Karpas-422 (cell line): Measurements from ENCODE around the gene ANK2. TPM values are rescaled to one million over a fixed set of nuclear protein-coding genes. Genes with fewer than 3 reads are reported as not detected.

Source experiments
- DNase-seq: peaks from one replicate; pipeline ENCODE4 v3.0.0-alpha.2; 2015
- H2AFZ ChIP-seq: fragments of 200-600 bp; sonication (generic); 2 replicates; pipeline ENCODE4 v1.6.1; 2014; ENCODE audit warnings: antibody characterized with exemption, low read length, mixed read lengths
- H3K27ac ChIP-seq: fragments of 200-600 bp; sonication (generic); 2 replicates; pipeline ENCODE4 v1.5.1; 2014; ENCODE audit warnings: mild to moderate bottlenecking, low read length, moderate library complexity
- H3K27me3 ChIP-seq: fragments of 200-600 bp; sonication (generic); 2 replicates; pipeline ENCODE4 v1.6.1; 2014; ENCODE audit warnings: low read length, mixed read lengths
- H3K36me3 ChIP-seq: fragments of 200-600 bp; sonication (generic); 2 replicates; pipeline ENCODE4 v1.6.1; 2014; ENCODE audit warnings: low read length, mixed read lengths; ENCODE audit not compliant: insufficient read depth
- H3K4me1 ChIP-seq: fragments of 200-600 bp; sonication (generic); 2 replicates; pipeline ENCODE4 v1.6.1; 2014; ENCODE audit warnings: mild to moderate bottlenecking, low read length, mixed read lengths
- H3K4me2 ChIP-seq: fragments of 200-600 bp; sonication (generic); 2 replicates; pipeline ENCODE4 v1.6.1; 2014; ENCODE audit warnings: low read length, low read depth, mild to moderate bottlenecking; ENCODE audit not compliant: poor library complexity, severe bottlenecking
- H3K4me3 ChIP-seq: fragments of 200-600 bp; sonication (generic); 2 replicates; pipeline ENCODE4 v1.5.1; 2014; ENCODE audit warnings: mild to moderate bottlenecking, antibody characterized with exemption, low read length, mixed read lengths
- H3K79me2 ChIP-seq: fragments of 200-600 bp; sonication (generic); 2 replicates; pipeline ENCODE4 v1.6.1; 2014; ENCODE audit warnings: mild to moderate bottlenecking, low read length, mixed read lengths
- H3K9ac ChIP-seq: fragments of 200-600 bp; sonication (generic); 2 replicates; pipeline ENCODE4 v1.6.0; 2014; ENCODE audit warnings: low read length
- H3K9me2 ChIP-seq: fragments of 200-600 bp; sonication (generic), shearing (Covaris generic); replicated peaks from 2 replicates; pipeline ENCODE4 v1.6.0; 2014; ENCODE audit warnings: mild to moderate bottlenecking, low read length, moderate library complexity; ENCODE audit not compliant: insufficient read depth
- H3K9me3 ChIP-seq: fragments of 300-700, 200-600 bp; sonication (generic); 2 replicates; pipeline ENCODE4 v1.6.1; 2014; ENCODE audit warnings: low read length, mixed read lengths
- H4K20me1 ChIP-seq: fragments of 200-600 bp; sonication (generic); 2 replicates; pipeline ENCODE4 v1.6.1; 2014; ENCODE audit warnings: mild to moderate bottlenecking, antibody characterized with exemption, low read length, low read depth; ENCODE audit not compliant: insufficient read depth
- total RNA-seq: library from RNA; depleted of rRNA; stranded (reverse); fragments of >200 nt; shearing (Covaris generic); gene quantifications from 2 replicates; pipeline ENCODE4 v1.2.3, GENCODE V29; 2014; ENCODE audit warnings: low replicate concordance

The ANK2 gene
- total RNA-seq, 1 experiment from 2014 or later = 3.1 TPM

- Histone ChIP-seq H3K4me3 (no peak overlapping the region), H3K9ac (no peak overlapping the region), H3K27ac (no peak overlapping the region), H3K4me2 (no peak overlapping the region), H2AFZ (no peak overlapping the region), H3K79me2 (no peaks in the 10 kb centered on the region), H3K36me3 (no peaks in the 10 kb centered on the region), H3K9me2 (no peaks in the 10 kb centered on the region), H4K20me1 (no peaks in the 10 kb centered on the region), H3K27me3 (no peaks in the 10 kb centered on the region), H3K9me3 (no peaks in the 10 kb centered on the region), H3K4me1 (no peaks in the 10 kb centered on the region)
- no peak for DNase-seq
Observed at GRCh38 chr4:113169368-113169767, 119.9 kb downstream of the ANK2 start.

- H3K4me1 ChIP-seq = no peaks in the 10 kb centered on the region
- no peak overlapping the region for H3K4me3 ChIP-seq
- no peak overlapping the region for H3K9ac ChIP-seq
- H3K4me2 ChIP-seq = no peak overlapping the region
- no peak overlapping the region for H2AFZ ChIP-seq
- H3K27ac ChIP-seq = no peak overlapping the region
- H3K27me3 ChIP-seq = no peaks in the 10 kb centered on the region
- no peaks in the 10 kb centered on the region for H3K9me2 ChIP-seq
- no peaks in the 10 kb centered on the region for H3K79me2 ChIP-seq
- no peaks in the 10 kb centered on the region for H3K36me3 ChIP-seq
- H3K9me3 ChIP-seq = no peaks in the 10 kb centered on the region
- no peaks in the 10 kb centered on the region for H4K20me1 ChIP-seq
- DNase-seq = no peak
Observed at GRCh38 chr4:113170115-113170804, 120.8 kb downstream of the ANK2 start.

DNA sequence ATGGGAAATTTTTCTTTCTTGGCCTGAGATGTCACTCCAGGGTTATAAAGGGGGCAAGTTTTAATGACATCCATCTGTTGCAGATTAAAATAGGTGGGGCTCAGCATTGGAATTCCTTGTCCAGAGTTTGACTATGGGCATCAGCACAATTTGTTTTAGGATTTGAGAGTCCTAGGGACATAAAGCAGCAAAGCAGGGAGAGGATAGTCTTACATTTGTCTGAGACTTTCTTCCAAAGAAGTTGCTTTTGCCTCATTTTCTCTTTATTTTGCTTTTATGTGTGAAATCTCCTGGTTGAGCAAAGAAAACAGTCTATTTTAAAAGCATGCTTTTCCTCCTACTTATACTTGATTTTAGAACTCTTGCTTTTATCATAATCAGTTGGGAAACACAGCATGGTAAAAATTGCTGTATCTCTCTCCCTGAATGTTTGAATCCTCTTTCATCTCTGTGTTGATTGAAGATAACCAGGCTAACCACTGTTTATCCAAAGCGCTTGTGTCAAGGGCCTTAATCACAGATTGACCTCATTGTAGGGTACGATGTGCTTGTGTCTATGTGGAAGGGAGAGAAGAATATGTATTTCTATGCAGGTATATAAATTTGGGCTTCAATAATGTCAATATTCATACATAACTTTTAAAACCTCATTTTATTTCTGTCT is 121.5 kb downstream of the ANK2 start:
- H3K4me3 ChIP-seq = no peak overlapping the region
- no peak overlapping the region for H2AFZ ChIP-seq
- H3K4me2 ChIP-seq = no peak overlapping the region
- no peaks in the 10 kb centered on the region for H3K9me3 ChIP-seq
- H3K27me3 ChIP-seq = no peaks in the 10 kb centered on the region
- H3K79me2 ChIP-seq = no peaks in the 10 kb centered on the region
- H4K20me1 ChIP-seq = no peaks in the 10 kb centered on the region
- no peaks in the 10 kb centered on the region for H3K4me1 ChIP-seq
- H3K27ac ChIP-seq = no peak overlapping the region
- no peak overlapping the region for H3K9ac ChIP-seq
- DNase-seq = no peak
- H3K36me3 ChIP-seq = no peaks in the 10 kb centered on the region
- no peaks in the 10 kb centered on the region for H3K9me2 ChIP-seq

GRCh38 chr4:113173126-113173792 is 123.8 kb downstream of the ANK2 start:
- no peaks in the 10 kb centered on the region for H3K79me2 ChIP-seq
- H3K9ac ChIP-seq = no peak overlapping the region
- no peaks in the 10 kb centered on the region for H3K27me3 ChIP-seq
- no peak for DNase-seq
- H3K9me2 ChIP-seq = no peaks in the 10 kb centered on the region
- H4K20me1 ChIP-seq = no peaks in the 10 kb centered on the region
- H3K4me2 ChIP-seq = no peak overlapping the region
- no peak overlapping the region for H2AFZ ChIP-seq
- H3K4me3 ChIP-seq = no peak overlapping the region
- no peaks in the 10 kb centered on the region for H3K4me1 ChIP-seq
- no peak overlapping the region for H3K27ac ChIP-seq
- no peaks in the 10 kb centered on the region for H3K36me3 ChIP-seq
- no peaks in the 10 kb centered on the region for H3K9me3 ChIP-seq

DNA sequence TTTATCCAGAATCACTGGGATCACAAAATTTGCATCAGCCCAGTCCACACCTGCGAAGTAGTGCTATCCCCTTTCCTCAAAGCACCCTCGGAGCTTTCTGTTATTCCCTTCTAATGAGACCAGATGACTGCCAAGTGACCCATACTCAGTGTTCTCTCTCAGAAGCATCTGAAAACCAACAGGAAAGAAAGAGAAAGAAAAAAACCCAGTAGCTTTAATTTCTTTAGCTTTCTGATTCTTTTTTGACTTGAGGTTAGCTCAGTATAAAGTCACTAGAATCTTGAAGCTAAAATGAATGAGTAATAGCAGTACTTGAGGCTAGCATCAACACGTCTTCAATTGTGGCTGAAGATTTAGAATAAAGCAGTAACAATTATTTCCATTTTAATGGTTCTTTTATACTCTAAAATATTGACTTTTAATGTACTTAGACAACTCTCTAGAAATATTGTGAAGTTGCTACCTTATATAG is 124.4 kb downstream of the ANK2 start:
- Histone ChIP-seq H3K9me2 (no peaks in the 10 kb centered on the region), H3K9me3 (no peaks in the 10 kb centered on the region), H4K20me1 (no peaks in the 10 kb centered on the region), H3K9ac (no peak overlapping the region), H3K27me3 (no peaks in the 10 kb centered on the region), H3K4me2 (no peak overlapping the region), H2AFZ (no peak overlapping the region), H3K27ac (no peak overlapping the region), H3K36me3 (no peaks in the 10 kb centered on the region), H3K79me2 (no peaks in the 10 kb centered on the region), H3K4me1 (no peaks in the 10 kb centered on the region), H3K4me3 (no peak overlapping the region)
- DNase-seq = no peak

DNA sequence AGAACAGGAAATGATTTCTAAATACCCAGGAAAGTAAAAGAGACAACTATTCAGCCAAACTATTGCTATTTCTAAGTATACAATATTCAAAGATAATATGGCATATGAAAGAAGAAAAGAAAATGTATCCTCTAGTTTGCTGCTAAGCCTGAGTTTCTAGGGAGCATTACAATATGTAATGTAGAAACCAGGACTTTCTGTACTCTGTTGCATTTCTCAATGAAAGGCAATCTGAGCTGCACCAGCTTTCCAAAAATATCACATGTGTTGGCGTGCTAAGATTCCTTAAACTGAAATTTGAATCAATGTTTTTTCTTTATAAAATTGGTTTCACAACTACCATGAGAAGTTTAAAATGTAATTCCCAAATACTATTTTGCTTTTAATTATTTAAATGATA is 129.6 kb downstream of the ANK2 start:
- Histone ChIP-seq H2AFZ (no peak overlapping the region), H3K9ac (no peak overlapping the region), H3K27ac (no peak overlapping the region), H4K20me1 (no peaks in the 10 kb centered on the region), H3K79me2 (no peaks in the 10 kb centered on the region), H3K4me2 (no peak overlapping the region), H3K4me1 (no peaks in the 10 kb centered on the region), H3K27me3 (no peaks in the 10 kb centered on the region), H3K9me3 (no peaks in the 10 kb centered on the region), H3K4me3 (no peak overlapping the region), H3K9me2 (no peaks in the 10 kb centered on the region), H3K36me3 (no peaks in the 10 kb centered on the region)
- no peak for DNase-seq

DNA sequence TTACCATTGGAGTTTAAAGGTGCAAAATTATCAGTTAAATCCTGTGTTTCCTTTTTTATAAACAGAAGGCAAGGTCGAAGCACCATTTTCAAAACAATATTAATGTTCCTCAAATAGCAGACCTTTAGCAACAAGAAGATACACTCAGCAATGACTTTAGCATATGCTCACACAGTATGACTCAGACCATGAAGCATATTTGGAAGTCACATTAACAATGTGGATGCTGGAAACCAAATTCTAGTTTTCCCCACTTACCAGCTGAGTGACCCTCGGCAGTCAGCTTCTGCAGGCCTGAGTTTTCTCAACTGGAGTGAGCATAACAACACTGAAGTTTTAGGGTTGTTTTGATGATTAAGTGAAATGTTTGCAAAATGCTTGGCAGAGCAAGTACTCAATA is 130.5 kb downstream of the ANK2 start:
- Histone ChIP-seq H3K4me1 (no peaks in the 10 kb centered on the region), H3K9ac (no peak overlapping the region), H3K4me3 (no peak overlapping the region), H3K9me2 (no peaks in the 10 kb centered on the region), H4K20me1 (no peaks in the 10 kb centered on the region), H3K27ac (no peak overlapping the region), H3K79me2 (no peaks in the 10 kb centered on the region), H3K27me3 (no peaks in the 10 kb centered on the region), H2AFZ (no peak overlapping the region), H3K36me3 (no peaks in the 10 kb centered on the region), H3K4me2 (no peak overlapping the region), H3K9me3 (no peaks in the 10 kb centered on the region)
- no peak for DNase-seq

- H3K9ac ChIP-seq = no peak overlapping the region
Observed at GRCh38 chr4:113181289-113182007, 132.0 kb downstream of the ANK2 start.

More at GRCh38 chr4:113181289-113182007, 132.0 kb downstream of the ANK2 start:
- H4K20me1 ChIP-seq = no peaks in the 10 kb centered on the region
- H3K4me1 ChIP-seq = no peaks in the 10 kb centered on the region
- H3K9me3 ChIP-seq = no peaks in the 10 kb centered on the region
- H3K9me2 ChIP-seq = no peaks in the 10 kb centered on the region
- no peak overlapping the region for H3K4me2 ChIP-seq
- H2AFZ ChIP-seq = no peak overlapping the region
- no peaks in the 10 kb centered on the region for H3K79me2 ChIP-seq
- no peaks in the 10 kb centered on the region for H3K27me3 ChIP-seq
- H3K36me3 ChIP-seq = no peaks in the 10 kb centered on the region
- no peak for DNase-seq
- no peak overlapping the region for H3K4me3 ChIP-seq
- H3K27ac ChIP-seq = no peak overlapping the region
